SKM-1 (cell line): Measurements from ENCODE around the gene MPC2.
A peak's percentile ranks its signal among the peaks of the same experiment; 100 is the strongest.
"Not testable (repeated sequence)": the region's sequence is repeated elsewhere in the genome, so short reads cannot be mapped to it uniquely, and the experiment has no call there.

ENCODE experiments used
- DNase-seq: peaks from one replicate; lab custom pipeline; 2025; ENCODE audit not compliant: unreplicated experiment; lab: John Stamatoyannopoulos, UW

The MPC2 gene

GRCh38 chr1:167935216-167936067 lies 1.4 kb downstream of the MPC2 start:
- DNase-seq = peak; percentile 41

- no peak for DNase-seq
Measured at GRCh38 chr1:167934426-167935215, 2.3 kb downstream of the MPC2 start.

DNA sequence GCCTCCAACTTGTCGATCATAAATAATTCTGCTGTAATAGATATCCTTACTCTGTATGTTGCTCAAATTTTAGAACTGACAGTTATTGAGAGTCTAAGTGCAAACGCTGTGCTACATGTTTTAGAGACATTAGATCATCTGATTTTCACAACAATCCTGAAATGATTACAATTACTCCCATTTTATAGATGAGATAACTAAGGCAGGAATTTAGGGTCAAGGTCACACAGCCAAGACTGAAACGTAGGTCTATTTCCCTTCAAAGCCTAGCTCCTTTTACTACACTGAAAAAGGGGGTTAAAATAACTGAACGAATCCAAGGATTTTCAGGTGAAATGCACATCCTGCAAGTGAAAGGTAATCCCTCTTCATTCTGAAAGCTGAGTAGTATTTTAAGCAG lies 3.1 kb downstream of the MPC2 start:
- no peak for DNase-seq

DNA sequence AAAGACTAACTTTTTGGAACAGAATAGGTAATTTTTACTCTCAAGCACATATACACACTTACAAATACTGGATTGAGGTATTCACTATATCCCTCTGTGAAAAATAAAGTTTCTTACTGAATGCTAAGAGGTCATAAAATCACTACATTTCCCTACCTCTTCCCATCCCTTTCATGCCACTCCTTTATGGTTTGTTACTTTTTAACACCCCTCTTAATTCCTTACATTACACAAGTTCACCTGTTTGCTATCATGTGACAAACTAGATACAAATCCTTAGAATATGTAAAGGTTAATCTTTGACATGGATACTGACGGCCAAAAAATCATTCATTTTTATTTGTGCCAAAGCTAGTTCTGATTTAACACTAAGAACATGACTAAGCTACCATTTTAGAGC lies 7.1 kb downstream of the MPC2 start:
- DNase-seq = no peak

GRCh38 chr1:167928919-167929318 lies 8.0 kb downstream of the MPC2 start:
- not testable (repeated sequence) for DNase-seq

DNA sequence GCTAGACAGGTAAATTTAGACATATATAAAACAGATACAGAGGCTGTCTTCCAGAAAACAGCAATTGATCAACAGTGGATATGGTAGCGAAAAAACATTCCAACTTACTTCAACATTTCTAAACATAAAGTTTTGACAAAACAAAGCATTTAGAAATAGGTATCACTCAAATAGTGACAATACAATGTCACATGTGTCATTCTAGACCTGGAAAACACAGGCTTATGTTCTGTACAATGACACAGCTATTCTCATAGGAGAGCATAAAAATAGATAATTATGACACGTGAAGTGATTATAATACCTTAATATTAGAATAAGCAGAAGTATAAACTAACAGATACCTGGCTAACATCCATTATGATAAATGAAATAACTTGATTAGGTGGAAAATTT lies 8.4 kb downstream of the MPC2 start:
- no peak for DNase-seq

GRCh38 chr1:167927046-167927754 lies 9.7 kb downstream of the MPC2 start:
- DNase-seq = no peak

DNA sequence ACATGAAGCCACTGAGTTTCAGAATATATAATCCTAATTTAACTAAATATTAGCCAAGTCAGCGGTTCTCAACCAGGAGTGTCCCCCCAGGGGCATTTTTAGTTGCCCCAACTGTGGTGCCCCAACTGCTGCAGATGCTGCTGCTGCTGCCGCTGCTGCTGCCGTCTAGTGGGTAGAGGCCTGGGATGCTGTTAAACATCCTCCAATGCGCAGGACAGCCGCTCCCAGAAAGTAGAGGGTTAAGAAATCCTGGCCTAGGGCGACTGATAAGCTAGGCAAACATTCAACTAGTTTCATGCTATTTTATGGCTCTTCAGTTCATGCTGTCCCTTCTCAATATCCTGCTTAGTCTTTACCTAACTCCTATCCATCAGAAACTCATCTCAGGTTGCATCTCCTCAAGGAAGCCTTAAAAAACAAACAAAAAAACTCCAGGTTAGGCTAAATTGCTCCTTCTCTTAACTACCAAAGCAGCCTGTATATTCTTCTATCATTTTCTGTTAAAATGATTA lies 10.3 kb downstream of the MPC2 start:
- DNase-seq = no peak

DNA sequence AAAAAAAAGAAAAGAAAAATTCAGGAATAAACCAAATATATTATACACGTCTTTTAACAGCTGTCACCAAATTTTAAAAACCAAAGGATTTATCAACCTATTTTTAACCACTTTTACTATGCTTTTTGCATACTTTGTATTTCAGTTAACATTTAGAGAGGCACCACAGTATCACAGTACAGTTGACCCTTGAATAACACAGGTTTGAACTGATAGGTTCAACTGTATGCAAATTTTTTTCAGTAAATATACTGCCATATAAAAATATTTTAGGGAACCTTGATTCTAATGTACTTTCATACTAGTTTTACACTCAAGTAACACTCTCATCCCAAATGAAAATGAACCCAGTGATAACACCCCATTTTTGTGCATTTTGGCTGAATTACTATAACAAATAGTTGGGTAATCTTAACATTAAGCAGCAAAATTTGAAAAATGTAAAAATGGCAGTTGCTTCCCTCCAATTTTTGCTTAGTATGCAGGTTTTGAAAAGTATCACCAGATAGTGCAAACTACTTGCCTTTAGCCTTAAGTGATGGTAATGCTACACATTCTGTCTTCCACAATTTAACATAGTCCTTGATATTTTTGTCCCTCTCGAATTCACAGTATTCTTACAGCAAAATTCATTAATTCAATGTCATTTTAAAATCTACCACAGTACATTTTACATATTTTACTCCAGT lies 12.2 kb downstream of the MPC2 start:
- DNase-seq = no peak

DNA sequence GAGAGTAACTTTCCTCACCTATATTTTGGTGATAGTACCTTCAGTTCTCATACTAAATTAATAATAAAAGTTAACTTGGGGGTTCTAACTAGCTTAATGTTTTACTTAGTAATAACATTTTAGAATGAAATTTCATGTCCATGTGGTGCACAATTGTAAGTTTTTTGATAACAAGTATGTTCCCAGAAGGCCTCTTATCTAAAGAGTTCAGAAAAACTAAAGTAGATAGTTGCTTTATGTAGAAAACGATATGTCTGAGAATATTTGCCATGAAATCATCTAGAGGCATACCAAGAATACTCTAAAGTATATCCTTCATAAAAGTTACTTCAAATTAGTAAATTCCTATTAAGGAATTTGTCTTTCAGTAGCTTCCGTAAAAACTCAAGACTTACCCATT lies 12.8 kb downstream of the MPC2 start:
- no peak for DNase-seq

- no peak for DNase-seq
Measured at GRCh38 chr1:167923324-167924056, 13.4 kb downstream of the MPC2 start.

DNA sequence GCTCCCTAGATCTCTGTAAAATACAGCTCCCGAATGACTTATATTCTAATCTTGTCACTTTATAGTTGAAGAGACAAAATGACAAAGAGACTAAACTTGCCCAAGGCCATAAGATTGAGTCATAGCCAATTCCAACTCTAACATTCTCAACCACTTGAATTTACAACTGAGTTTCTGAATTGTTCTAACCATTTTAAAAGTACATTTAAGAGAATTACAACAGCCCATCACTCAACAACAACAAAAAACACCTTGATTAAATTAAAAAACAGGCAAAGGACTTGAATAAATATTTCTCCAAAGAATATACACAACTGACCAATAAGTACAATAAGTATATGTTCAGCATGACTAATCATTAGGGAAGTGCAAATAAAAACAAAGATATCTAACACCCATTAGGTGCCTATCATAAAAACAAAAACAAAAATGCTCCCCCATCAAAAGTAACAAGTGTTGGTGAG lies 14.2 kb downstream of the MPC2 start:
- no peak for DNase-seq

DNA sequence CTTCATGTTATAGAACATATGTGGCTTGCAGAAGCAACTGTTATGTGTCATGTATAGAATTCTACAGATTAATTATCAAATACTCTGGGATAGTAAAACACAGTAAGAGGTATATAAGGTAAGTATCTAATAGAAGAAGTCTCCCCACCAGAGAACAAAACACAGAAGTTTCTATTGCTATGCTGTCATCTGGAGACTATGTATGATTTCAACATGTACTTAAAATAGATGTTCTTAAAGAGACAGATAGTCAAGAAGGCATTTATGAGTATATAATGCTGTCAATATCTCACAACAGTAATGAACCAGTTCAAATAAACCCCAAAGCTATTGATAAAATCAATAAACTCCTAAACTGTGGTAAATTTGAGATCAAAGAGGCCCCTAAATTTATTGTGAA lies 14.8 kb downstream of the MPC2 start:
- no peak for DNase-seq

DNA sequence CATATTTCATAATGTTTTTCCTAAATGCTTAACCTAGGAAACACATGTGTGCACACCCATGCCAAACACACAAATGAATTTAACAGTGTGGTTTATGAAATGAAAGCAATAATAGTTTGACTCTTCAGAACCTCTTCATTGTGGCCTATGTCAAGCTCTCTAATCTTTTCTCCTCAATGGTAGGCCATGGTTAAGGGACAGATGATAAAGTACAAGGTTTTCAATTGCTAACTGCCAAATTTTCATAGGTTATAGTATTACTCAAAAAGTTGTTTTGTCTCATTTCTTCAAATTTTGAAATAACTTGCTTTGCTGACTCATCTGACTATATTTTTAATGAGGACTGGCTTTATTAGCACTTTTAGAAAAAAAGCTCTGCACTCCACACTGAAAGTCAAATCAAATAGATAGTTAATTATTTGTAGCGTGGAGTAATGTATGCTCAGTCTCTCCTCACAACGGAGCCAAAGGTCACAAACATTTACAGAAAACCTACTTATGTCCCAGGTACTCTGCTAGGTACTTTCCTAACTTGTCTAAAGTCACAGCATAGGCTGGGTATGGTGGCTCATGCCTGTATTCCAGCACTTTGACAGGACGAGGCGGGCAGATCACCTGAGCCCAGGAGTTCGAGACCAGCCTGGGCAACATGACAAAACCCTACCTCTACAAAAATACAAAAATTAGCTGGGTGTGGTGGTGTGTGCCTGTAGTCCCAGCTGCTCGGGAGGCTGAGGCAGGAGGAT lies 19.9 kb downstream of the MPC2 start:
- DNase-seq = no peak

- no peak for DNase-seq
Measured at GRCh38 chr1:167915569-167915968, 21.3 kb downstream of the MPC2 start.

GRCh38 chr1:167913895-167914496 lies 22.9 kb downstream of the MPC2 start, which contains the start of gene ADCY10:
TSS of gene ADCY10 (minus strand) at chr1:167914134. CDS start at chr1:167905140, 8,994 bp downstream.
- DNase-seq = no peak

GRCh38 chr1:167912294-167912693 lies 24.6 kb downstream of the MPC2 start:
- no peak for DNase-seq

DNA sequence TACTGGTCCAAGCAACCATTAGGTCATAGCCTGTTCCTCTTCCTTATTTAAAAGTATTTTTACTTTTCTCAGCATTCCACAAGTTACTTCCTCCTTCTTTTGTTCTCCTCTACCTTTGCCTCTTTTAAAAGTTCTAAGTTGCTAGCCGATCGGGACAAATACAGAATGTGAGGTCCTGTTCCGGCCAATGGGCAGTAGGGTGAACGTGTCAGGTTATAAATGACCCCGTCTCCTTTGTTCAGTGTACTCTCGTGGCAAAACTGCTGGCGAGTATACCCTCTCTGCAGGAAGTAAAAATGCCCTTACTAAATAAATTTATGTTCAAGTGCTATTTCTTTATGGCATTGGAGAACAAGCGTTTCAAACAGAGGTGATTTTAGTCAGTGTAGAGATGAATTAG lies 25.5 kb downstream of the MPC2 start:
- DNase-seq = no peak

DNA sequence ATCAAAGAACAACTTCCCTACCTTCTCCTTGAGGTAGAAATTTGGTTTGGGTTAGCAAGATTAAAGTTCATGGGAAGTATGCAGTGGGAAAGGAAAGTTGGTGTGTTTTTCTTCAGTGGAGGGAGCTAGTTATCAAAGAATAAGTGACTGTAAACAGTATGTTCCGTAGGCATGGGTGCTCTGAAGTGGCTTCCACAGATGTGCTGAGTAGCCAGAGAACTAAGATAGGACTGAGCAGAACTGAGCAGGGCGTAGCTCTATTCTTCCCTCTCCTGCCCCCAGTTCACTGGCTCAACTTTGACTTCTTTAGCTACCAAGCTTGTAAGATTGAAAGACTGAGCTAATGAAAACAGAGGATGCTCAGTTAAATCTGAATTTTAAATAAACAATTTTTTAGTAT lies 26.3 kb downstream of the MPC2 start:
- DNase-seq = no peak
